Subcutaneous abdominal adipose tissue (tissue), 5 donors: ENCODE data around the gene AK3.

Source experiments
- H3K27ac ChIP-seq: one replicate; pipeline ENCODE4 v1.7.0; 2013; ENCODE audit warnings: low read depth, mild to moderate bottlenecking, inconsistent platforms, low read length, moderate library complexity
- H3K27me3 ChIP-seq, 5 donors: one replicate each; pipeline ENCODE4 v1.7.0; 2013; ENCODE audit warnings: low read length in 5 of 5, inconsistent platforms in 1 of 5; ENCODE audit not compliant: control insufficient read depth in 5 of 5, insufficient read depth in 4 of 5
- H3K36me3 ChIP-seq, 5 donors: one replicate each; pipeline ENCODE4 v1.7.0; 2013; ENCODE audit warnings: low read length in 5 of 5; ENCODE audit not compliant: control insufficient read depth in 5 of 5, insufficient read depth in 5 of 5
- H3K4me1 ChIP-seq, 5 donors: one replicate each; pipeline ENCODE4 v1.7.0; 2013; ENCODE audit warnings: low read length in 5 of 5, mild to moderate bottlenecking in 3 of 5, moderate library complexity in 1 of 5; ENCODE audit not compliant: control insufficient read depth in 5 of 5, insufficient read depth in 5 of 5
- H3K4me3 ChIP-seq, 5 donors: one replicate each; pipeline ENCODE4 v1.7.0; 2013; ENCODE audit warnings: low read length in 5 of 5, low read depth in 1 of 5
- H3K9ac ChIP-seq, 5 donors: one replicate each; pipeline ENCODE4 v1.7.0; 2013; ENCODE audit warnings: low read length in 5 of 5, mild to moderate bottlenecking in 4 of 5, moderate library complexity in 3 of 5
- H3K9me3 ChIP-seq, 5 donors: one replicate each; pipeline ENCODE4 v1.7.0; 2013; ENCODE audit warnings: low read length in 5 of 5; ENCODE audit not compliant: control insufficient read depth in 5 of 5
- donor health status: healthy.
- donor health status: healthy.
- donor health status: healthy.
- donor health status: healthy.
- donor health status: healthy.

The AK3 gene

GRCh38 chr9:4771788-4772187 lies 30.8 kb upstream of the AK3 start:
- Histone ChIP-seq H3K4me3 (no peak overlapping the region), H3K27me3 (no peaks in the 10 kb centered on the region), H3K27ac (no peak overlapping the region), H3K9me3 (no peaks in the 10 kb centered on the region), H3K36me3 (no peaks in the 10 kb centered on the region), H3K9ac (no peak overlapping the region), H3K4me1 (peaks cover 0 to 11% (median 6%) of the 10 kb centered on the region in 5 donors)

GRCh38 chr9:4769321-4770080 lies 28.5 kb upstream of the AK3 start:
- no peak overlapping the region for H3K9ac ChIP-seq
- H3K4me1 ChIP-seq: peaks cover 0 to 11% (median 6%) of the 10 kb centered on the region in 5 donors
- H3K36me3 ChIP-seq: no peaks in the 10 kb centered on the region
- no peaks in the 10 kb centered on the region for H3K27me3 ChIP-seq
- H3K4me3 ChIP-seq: no peak overlapping the region
- no peaks in the 10 kb centered on the region for H3K9me3 ChIP-seq
- H3K27ac ChIP-seq: no peak overlapping the region

GRCh38 chr9:4768681-4769080 lies 27.7 kb upstream of the AK3 start:
- no peaks in the 10 kb centered on the region for H3K36me3 ChIP-seq
- peaks cover 0 to 6% (median 2%) of the 10 kb centered on the region in 5 donors for H3K4me1 ChIP-seq
- no peak overlapping the region for H3K27ac ChIP-seq
- no peak overlapping the region for H3K9ac ChIP-seq
- no peaks in the 10 kb centered on the region for H3K9me3 ChIP-seq
- no peak overlapping the region for H3K4me3 ChIP-seq
- no peaks in the 10 kb centered on the region for H3K27me3 ChIP-seq

GRCh38 chr9:4764033-4764432 lies 23.0 kb upstream of the AK3 start:
- H3K4me1 ChIP-seq: peaks cover 0 to 41% (median 20%) of the 10 kb centered on the region in 5 donors
- no peak overlapping the region for H3K27ac ChIP-seq
- H3K4me3 ChIP-seq: no peak overlapping the region
- no peaks in the 10 kb centered on the region for H3K9me3 ChIP-seq
- H3K36me3 ChIP-seq: no peaks in the 10 kb centered on the region
- H3K27me3 ChIP-seq: no peaks in the 10 kb centered on the region
- H3K9ac ChIP-seq: no peak overlapping the region

- peak overlapping the region; percentile 28 for H3K27ac ChIP-seq
Measured at GRCh38 chr9:4762886-4763541, 22.0 kb upstream of the AK3 start.

GRCh38 chr9:4762108-4762885 lies 21.3 kb upstream of the AK3 start:
- Histone ChIP-seq H3K9me3 (no peaks in the 10 kb centered on the region), H3K36me3 (no peaks in the 10 kb centered on the region), H3K27ac (no peak overlapping the region), H3K4me1 (peaks cover 0 to 41% (median 20%) of the 10 kb centered on the region in 5 donors), H3K4me3 (peak overlapping the region; percentile 7 to 53 (median 44)), H3K27me3 (no peaks in the 10 kb centered on the region), H3K9ac (peak overlapping the region in 3 of 5 donors; percentile 30 to 69 (median 45))

More at GRCh38 chr9:4762886-4763541, 22.0 kb upstream of the AK3 start:
- H3K9me3 ChIP-seq: no peaks in the 10 kb centered on the region
- H3K27me3 ChIP-seq: no peaks in the 10 kb centered on the region
- H3K4me1 ChIP-seq: peaks cover 0 to 41% (median 20%) of the 10 kb centered on the region in 5 donors
- peak overlapping the region; percentile 7 to 53 (median 44) for H3K4me3 ChIP-seq
- peak overlapping the region in 3 of 5 donors; percentile 30 to 69 (median 45) for H3K9ac ChIP-seq
- H3K36me3 ChIP-seq: no peaks in the 10 kb centered on the region

- Histone ChIP-seq H3K4me3 (peak overlapping the region in 2 of 5 donors; percentile 8 to 17), H3K4me1 (peaks cover 0 to 41% (median 21%) of the 10 kb centered on the region in 5 donors), H3K9me3 (no peaks in the 10 kb centered on the region), H3K27ac (no peak overlapping the region), H3K36me3 (no peaks in the 10 kb centered on the region), H3K27me3 (no peaks in the 10 kb centered on the region), H3K9ac (no peak overlapping the region)
Measured at GRCh38 chr9:4760122-4760521, 19.1 kb upstream of the AK3 start.

- no peaks in the 10 kb centered on the region for H3K27me3 ChIP-seq
- peaks cover 0 to 17% (median 7%) of the 10 kb centered on the region in 5 donors for H3K4me1 ChIP-seq
- H3K27ac ChIP-seq: no peak overlapping the region
- H3K9ac ChIP-seq: peak overlapping the region in 1 of 5 donors; percentile 12
- H3K9me3 ChIP-seq: no peaks in the 10 kb centered on the region
- no peaks in the 10 kb centered on the region for H3K36me3 ChIP-seq
- no peak overlapping the region for H3K4me3 ChIP-seq
Measured at GRCh38 chr9:4756420-4756819, 15.4 kb upstream of the AK3 start.

- Histone ChIP-seq H3K4me3 (no peak overlapping the region), H3K27ac (no peak overlapping the region), H3K36me3 (no peaks in the 10 kb centered on the region), H3K9me3 (no peaks in the 10 kb centered on the region), H3K4me1 (peaks cover 0 to 10% (median 6%) of the 10 kb centered on the region in 5 donors), H3K27me3 (no peaks in the 10 kb centered on the region), H3K9ac (no peak overlapping the region)
Measured at GRCh38 chr9:4755026-4755609, 14.1 kb upstream of the AK3 start.
